ENCODE measurements around the gene GNAS-AS1.

The GNAS-AS1 gene

DNA sequence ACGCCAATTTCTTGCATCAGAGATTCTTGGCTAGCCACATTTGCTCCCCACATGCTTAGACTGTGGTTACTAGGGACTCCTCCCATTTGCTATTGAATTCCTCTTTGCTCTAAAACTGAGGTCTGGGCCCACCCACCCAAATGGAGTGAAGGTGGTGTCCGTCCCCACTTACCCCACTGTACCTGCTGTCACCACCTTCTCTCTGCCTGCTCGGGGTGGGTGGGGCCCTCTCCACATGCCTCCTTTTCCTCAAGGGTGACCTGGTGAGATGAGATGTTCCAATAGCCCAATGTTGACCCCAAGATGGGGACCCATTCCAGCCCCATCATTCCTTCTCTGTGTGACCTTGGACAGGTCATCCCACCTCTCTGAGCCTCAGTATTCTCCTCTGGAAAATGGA lies 74.6 kb downstream of the GNAS-AS1 start:
- no peak for DNase-seq

DNA sequence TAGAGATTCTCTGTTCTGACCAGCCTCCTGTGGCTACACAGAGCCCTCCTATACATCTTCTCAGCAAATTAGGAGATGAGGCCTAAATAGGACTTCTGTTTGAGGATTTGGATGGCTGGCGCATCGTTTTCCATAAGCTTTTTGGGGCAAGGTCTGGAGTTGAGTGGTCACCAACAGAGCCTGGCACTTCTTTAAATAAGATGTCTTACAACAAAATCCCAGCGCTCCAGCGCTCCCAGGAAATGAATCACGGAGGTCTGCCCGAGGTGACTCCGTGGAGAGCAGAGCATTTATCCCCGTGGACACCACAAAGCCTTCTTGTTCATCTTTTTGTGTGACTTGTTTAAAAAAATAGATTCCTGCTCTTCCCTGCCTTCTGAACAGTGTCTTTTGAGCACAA lies 75.3 kb downstream of the GNAS-AS1 start:
- no peak for DNase-seq

DNA sequence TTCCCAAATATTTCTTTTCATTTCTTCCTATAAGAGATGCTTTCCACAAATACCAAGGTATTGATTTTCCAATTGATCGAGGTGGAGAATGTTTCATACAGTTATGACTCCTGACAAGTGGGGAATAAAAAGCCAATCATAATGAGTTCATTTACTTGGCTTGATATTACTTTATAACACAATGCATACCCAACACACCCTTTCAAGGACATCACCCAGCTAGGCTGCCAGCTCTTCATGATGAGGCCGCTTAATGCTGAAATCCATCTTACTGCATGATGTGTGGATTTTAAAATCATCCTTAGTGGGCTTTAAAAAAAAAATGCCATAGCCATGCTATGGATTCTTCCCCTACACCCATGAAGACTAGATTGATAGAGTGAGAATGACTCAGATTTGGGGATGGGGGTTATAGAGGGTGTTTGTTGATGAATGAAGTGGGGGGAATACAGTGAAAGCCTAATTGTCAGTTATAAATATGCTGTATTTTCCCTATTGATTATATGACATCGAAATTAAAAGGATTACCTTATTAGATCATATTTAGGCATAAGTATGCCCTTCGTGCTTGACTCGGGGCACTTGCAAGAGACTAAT lies 75.9 kb downstream of the GNAS-AS1 start:
- DNase-seq: no peak

DNA sequence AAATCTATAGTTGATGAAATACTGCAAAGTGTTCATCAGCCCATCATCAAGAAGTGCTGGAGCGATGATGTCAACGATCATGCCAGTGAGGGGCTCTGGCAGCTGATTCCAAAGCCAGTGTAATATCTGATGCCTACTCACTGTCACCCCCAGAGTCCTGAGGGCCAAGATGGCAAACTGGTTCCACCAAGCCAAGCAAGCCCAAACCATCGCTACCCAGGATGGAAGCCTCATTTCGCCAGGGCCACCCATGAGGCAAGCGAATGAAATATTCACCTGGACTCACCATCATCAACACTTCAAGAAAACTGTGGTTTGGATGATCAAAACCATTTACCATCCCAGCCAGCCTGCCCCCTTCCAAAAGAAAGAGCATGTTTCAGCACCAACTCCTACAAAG lies 76.5 kb downstream of the GNAS-AS1 start:
- DNase-seq: no peak

DNA sequence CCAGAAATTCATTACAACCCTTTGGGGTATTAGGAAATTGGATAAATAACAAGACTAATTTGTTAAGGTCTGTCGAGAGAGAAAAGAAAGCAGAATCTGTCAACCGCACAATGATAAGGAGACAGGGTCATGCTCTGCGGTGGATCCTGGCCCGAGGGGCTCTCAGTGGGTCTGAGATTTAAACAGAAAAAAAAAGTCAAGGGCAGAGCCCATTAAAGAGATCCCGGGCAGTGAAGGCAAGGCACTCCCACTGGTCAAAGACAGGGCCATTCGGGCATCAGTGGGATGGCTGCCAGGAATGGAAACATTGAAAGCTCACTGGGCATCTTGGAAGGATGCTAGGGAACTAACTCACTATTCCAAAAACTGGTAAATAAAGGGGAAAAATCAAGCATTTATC lies 77.9 kb downstream of the GNAS-AS1 start:
- no peak for DNase-seq
